CD4-positive, alpha-beta T cell treated with Interferon alpha-2 for 1 hour (primary cell): ENCODE data around the gene RPL12.
"Not testable (repeated sequence)": the region's sequence is repeated elsewhere in the genome, so short reads cannot be mapped to it uniquely, and the experiment has no call there.

Experiments
- DNase-seq, 2 donors: peaks; one replicate each; pipeline ENCODE4 v3.0.0-alpha.2; 2020 to 2022

RPL12 gene

DNA sequence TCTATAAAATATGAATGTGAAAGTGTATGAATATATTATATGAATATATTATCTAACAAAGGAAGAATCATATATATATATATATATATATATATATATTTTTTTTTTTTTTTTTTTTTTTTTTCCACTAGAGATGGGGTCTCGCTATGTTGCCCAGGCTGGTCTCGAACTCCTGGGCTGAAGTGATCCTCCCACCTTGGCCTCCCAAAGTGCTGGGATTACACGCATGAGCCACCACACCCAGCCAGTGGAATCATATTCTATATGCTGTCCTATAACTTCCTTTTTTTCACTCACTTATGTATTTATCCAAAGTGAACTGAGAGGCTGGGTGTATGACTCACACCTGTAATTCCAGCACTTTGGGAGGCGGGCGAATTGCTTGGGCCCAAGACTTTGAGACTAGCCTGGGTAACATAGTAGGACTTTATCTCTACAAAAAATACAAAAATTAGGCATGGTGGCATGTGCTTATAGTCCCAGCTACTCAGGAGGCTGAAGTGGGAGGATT, 15.3 kb upstream of the RPL12 start:
- not testable (repeated sequence) for DNase-seq

DNA sequence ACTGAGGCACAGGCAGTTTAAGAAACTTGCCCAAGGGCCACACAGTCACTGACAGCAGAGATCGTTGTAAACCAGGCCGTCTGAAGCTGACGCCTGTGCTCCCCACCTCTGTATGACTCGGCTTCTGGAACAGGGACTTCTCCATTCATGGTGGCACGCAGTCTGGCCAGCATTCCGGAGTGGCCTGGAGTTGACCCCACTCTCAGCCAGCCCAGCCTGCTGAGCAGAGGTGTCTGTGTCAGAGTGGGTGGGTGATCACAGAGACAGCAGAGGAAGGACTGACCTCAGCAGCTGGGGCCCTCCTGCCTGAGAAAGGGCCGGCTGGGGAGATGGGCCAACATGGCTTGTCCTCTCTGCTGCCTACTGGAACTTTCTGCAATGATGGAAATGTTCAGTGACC, 12.7 kb upstream of the RPL12 start:
- no peak for DNase-seq

DNA sequence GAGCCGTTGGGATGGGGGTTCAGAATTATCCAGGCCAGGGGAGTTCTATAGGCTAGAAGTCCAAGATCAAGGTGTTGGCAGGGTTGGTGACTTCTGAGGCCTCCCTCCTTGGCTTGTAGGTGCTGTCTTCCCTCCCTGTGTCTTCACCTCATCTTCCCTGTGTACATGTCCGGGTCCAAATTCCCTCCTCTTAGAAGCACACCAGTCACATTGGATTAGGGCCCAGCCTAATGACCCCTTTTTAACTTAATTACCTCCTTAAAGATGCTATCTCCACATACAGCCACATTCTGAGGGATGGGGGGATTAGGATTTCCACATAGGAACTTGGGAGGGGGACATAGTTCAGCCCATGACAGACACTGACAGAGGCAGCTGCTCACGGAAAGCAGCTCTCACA, 12.2 kb upstream of the RPL12 start:
- DNase-seq, result no peak

DNA sequence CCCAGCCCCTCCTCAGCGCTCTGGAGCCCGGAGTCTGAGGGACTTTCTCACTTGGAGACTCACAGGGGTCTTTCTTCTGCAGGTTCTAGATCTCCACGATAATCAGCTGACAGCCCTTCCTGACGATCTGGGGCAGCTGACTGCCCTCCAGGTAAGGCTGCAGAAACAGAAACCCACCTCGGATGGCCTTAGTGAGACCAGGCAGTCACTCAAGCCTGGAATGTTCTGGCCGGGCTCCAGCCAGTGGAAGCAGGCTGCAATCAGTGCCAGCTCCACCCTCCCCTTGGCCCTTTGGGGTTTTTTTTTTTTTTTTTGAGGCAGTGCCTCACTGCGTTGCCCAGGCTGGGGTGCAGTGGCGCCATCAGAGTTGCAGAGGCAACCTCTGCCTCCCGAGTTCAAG, 7.7 kb upstream of the RPL12 start:
- DNase-seq, result no peak

DNA sequence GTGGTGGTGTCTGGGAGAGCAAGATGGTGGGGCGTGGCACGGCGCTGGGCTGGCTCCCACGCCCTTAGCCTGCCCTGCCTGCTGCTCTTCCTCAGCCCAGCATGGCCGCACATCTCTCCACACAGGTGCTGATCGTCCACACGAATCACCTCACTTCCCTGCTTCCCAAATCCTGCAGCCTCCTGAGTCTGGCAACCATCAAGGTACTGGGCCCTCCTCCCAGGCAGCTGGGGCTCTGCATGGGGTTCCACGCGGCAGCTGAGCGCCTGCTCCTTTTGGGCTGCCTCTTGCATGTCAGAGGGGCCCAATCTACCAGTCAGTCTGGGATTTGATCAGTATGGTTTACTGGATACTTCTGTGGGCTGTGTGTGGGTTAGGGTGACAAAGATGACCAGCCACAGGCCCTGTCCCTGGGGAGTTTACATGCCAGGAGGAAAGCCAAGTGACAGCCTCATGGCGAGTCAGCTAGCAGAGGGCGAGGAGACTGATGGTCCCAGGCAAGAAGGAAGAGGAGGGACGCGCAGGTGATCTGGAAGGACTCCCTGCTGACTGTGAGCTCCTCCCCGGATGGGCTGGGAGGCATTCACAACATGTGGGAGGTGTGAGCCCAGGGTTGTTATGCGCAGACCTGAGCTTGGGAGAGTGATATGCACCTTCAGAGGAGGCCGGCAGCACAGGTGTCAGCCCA, 6.1 kb upstream of the RPL12 start:
- no peak for DNase-seq

DNA sequence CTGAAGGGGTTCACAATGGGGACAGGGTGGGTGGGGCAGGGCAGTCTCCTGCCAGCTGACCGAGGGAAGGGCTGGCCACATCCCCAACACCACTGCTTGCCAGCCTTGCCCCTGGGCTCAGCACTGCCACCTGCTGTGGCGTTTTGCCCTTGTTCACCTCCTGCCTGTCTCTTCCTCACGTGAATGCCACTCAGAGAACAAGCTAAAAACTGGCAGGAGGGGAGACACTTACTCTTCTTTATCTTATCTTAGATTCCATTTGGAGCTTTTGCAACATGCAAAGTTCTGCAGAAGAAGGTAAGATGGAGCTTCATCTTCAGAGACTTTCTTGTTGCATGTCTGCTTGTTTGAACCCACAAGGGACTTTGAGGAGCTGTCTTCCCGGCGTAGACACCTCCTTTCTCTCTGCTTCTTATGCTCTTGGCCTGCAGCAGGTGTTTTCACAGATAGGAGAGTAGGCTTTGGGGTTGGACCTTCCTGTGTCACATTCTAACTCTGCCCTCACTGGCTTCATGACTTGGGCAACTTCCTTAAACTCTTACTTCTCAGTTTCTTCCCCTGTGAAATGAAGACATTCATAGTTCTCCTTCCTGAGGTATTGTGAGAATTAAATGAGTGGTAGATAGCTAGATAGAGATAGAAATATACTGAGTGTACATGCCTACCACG, 4.3 kb upstream of the RPL12 start:
- peak; percentile 19 to 39 for DNase-seq

DNA sequence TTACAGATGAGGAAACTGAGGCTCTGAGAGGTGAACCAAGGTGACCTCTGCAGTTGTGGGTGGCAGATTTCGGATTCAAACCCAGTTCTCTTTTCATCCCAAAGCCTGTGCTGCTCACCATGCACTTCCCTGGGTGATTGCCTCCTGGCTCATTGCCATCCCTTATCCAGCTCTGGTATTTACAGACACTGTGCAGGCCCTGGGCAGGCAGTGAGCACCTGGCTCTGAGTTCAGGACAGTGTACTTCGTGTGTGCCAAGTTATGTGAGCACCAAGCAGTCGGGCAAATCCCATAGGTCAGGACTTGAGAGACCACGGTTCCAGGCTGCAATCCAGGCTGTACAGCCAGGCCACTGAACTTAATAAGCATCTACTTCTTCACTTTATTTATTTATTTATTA, 1.5 kb upstream of the RPL12 start:
- no peak for DNase-seq

DNA sequence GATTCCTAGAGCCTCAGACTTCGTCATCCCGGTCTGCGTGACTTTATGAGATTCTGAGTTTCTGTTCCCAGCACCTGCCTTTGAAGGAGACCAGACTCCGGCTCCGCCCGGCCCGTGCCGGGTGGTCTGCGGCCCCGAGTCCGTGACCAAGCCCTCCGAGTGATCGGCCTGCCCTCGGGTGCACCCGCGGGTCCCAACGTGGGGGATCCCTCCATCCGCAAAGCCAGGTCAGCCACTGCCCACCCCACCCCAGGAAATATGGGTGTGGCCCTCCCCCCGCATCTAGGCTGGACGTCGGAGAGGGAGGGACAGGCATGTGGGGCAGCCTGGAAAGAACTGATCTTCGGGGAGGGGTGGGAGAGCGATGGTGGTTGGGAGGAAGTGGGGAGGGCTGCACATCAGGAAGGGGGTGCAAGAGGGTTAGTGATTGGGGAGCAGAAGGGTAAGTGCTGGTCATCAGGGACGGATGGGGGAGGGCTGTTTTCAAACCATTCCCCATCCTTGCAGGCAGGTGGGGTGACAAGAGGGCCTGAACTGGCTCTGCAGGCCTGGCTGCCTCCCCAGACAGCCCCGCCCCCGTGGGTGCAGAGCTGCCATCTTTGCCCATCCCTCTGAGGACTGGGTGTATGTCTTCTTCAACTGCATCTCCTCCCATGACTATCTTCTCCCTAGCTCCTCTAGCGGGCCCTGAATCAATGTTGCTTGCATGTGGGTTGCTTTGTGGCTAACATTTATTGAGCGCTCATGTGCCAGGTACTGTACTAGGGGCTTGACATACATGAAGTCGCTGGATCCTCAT, 851 bp upstream of the RPL12 start:
- DNase-seq, result peak; percentile 20 to 55

DNA sequence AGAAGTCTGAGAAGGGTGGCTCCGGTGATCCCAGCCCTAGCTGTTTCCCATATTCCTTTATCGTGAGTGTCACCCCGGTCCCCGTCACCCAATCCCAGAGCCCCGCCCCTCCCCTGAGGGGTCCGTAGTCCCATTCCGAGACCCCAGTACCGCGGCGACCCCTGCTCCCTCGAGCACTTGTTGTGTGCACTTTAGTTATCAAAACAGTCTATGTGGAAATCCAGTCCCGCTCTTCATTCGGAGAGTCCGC, 327 bp upstream of the RPL12 start:
- no peak for DNase-seq

DNA sequence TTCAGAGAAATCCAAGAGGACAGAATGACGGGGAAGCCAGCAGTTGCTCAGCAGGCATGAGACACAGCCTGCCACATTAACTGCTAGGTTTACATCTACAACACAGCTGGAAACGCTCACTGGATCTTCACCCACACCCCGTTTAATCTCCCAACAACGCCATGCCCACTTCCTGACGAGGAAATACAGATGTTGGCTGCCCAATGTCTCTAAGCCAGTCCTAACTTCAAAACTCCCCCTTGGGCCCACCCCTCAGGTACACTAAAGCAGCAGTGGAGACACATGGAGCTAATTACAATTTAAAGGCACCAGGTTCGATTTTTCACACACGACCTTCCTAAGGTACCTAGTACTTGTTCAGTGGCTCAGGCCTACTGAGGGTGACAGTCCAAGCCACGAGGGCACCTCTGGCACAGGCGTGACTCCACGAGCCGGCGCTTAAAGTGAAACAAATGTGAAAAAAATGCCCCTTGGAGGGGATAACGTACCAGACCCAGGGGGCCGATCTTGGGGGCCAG, 904 bp downstream of the RPL12 start:
- DNase-seq, result no peak

DNA sequence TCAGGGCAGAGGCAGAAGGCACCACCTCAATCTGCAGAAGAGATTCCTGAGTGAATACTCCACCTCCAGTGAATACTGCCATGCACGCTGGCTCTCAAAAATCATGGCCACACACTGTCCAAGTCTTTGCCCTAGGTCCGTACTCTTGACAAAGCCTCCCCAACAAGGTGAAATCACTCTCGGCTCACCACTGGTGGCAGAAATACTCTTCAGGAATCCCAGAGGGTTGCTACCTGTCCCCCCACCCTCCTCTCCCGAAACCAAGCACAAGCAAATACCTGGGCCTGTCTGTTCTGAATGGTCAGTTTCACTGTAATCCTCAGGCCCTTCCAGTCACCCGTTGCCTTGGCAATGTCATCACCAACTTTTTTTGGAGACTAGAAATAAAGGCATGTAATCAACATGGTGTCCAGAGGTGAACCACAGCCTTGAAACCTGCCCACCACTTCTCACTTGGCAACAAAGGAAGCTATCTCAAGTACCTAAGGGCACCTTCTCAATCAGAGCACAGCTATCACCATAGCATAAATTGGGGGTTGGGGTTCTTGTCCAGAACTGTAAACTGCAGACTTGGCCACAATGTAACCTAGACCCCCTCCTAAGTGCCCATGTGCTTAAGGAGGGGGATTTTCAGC, 1.8 kb downstream of the RPL12 start:
- no peak for DNase-seq

DNA sequence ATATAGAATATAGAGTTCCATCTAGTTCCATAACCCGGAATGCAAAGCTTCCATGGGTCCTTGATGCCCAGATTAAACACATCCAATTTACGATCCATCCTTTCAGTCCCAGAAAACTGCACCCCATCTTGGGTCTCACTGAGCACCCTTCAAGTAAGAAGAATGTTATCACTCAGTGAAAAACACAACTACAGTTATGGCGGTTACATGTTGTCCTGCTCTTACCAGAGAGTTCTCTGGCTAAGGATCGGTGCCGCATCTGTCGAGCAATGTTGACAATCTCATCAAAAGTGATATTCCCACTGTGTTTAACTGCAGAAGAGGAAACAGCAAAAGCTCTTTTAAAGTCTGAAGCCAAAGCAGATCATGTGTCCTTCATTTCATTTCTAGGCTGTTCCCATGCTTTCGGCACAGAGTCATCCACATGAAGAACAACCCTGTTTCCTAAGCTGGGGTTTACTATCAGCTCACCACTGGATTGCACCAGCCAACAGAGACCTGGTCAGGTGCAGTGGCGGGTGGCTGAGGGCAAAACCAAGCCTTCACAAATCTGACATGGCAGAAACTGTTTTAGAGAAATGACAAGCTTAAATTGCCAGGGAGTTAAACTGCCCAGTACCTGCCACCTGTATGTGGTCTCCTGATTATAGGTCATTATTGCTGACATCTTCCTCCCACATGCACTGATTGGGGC, 2.9 kb downstream of the RPL12 start:
- DNase-seq, result no peak

DNA sequence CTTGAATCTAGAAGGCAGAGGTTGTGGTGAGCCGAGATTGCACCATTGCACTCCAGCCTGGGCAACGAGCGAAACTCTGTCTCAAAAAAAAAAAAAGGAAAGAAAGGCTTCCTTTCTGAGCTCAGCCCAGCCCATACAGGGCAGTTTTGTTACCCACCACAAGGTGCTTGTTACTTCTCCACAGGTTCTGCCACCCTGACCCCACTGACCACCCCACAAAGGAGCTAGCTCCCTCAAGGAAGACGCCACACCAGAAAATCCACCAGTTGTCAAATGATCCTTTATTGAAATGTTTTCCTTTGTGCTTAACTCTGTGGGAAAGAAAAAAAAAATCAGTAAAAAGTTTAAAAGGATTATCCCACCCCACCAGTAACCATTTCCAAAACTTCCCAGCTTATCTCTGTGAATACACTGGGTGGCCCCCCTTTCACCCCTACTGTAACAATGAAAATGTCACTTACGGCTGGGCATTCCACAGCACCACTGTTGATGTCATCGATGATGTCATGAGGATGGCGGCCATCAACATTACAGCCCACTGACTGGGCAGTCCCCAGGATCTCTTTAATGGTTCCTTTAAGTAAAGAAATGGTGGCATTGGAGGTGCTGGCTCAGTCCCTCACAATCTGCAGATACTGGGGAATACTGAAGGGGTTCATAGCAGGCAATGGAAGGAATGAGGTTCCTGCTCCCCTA, 3.6 kb downstream of the RPL12 start:
- DNase-seq, result no peak

DNA sequence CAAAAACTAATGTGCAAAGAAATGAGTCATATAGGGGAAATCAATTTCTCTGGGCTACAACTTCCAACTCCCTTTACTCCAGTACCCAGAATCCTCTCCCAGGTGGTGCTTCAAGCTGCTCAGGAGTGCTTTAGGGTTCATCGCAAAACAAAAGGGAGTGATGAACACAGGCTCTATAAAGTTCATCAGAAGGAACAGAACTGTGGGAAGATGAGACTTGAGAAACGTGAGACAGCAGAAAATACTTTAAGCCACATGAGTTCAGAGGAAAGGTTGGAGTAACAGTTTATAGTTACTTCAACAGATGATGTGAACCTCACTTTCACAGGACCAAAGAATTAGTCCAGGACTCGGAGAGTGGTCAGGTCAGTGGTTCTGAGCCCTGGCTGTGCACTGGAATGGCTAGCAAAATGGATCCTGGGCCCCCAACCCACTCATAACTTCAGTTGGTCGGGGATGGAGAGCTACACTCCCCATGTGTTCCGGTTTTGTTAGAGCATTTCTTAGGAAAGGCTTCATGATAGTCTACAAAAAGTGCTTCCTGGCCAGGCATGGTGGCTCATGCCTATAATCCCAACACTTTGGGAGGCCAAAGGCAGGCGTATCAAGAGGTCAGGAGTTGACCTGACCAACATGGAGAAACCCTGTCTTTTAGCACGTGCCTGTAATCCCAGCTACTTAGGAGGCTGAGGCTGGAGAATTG, 4.3 kb downstream of the RPL12 start:
- no peak for DNase-seq

DNA sequence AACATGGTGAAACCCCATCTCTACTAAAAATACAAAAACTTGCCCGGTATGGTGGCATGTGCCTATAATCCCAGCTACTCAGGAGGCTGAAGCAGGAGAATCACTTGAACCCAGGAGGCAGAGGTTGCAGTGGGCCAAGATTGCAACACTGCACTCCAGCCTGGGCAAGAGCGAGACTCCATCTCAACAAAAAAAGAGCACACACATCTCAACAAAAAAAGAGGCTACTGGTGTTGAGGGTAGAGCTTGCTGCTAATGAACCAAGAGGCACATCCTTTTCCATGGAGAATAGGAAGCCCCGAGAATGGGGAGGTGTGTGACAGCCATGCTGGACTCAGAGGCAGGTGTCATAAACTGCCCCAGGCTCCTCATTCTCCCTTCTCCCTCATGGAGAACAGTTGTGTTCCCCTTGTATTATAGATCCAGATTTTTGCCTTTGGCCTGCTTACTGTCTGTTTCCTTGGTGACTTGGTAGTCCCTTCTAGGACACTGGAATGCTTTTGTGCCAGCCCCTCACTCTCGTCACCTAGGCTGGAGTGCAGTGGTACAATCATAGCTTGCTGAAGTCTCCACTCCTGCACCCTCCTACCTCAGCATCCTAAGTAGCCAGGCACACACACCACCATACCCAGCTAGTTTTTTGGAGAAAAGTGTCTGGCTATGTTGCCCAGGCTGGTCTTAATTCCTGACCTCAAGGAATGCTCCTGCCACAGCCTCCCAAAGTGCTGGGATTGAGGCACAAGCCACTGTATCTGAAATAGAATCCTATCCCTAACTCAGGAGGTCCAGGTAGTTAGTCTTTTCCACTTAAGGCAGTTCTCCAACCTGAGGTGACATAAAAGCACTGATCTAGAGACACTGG, 5.1 kb downstream of the RPL12 start:
- DNase-seq, result no peak

DNA sequence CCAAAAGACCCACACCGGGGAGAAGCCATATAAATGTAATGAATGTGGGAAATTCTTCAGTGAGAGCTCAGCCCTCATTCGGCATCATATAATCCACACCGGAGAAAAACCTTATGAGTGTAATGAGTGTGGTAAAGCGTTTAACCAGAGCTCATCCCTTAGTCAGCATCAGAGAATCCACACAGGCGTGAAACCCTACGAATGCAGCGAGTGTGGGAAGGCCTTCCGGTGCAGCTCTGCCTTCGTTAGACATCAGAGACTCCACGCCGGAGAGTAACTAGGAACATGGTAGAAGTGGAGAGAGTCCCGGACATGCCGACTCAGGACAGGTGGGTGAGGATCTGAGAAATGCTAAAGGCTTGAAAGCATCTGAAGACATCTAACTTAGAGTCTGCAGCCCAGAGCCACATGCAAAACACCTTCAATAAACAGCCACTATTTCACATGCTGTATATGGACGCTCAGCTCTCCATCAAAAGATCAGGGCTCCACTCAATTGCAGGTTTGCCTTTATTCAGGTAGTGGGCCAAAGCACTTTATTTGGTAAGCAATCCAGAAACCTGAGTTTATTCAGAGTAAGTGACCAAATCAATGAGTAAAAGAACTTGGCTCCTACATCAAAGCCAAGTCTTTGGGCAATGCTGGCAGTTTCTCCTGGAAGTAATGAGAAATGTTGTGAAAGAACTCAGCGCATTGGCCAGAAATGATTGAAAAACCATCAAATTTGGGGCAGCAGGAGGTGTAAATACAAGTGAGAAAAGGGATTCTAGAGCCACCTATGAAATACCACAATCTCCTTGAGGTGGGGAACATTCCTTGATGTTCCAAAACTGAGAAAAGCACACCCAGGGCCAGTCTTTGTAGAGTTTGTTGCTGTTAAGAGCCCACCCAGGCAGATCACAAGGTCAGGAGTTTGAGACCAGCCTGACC, 6.0 kb downstream of the RPL12 start:
- DNase-seq, result no peak

DNA sequence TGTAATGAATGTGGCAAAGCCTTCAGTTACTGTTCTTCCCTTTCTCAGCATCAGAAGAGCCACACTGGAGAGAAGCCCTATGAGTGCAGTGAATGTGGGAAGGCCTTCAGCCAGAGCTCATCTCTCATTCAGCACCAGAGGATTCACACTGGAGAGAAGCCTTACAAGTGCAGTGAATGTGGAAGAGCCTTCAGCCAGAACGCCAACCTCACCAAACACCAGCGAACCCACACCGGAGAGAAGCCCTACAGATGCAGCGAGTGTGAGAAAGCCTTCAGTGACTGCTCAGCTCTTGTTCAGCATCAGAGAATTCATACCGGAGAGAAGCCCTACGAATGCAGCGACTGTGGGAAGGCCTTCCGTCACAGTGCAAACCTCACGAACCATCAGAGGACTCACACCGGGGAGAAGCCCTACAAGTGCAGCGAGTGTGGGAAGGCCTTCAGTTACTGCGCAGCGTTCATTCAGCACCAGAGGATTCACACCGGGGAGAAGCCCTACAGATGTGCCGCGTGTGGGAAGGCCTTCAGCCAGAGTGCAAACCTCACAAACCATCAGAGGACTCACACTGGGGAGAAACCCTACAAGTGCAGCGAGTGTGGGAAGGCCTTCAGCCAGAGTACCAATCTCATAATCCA, 6.8 kb downstream of the RPL12 start:
- no peak for DNase-seq

DNA sequence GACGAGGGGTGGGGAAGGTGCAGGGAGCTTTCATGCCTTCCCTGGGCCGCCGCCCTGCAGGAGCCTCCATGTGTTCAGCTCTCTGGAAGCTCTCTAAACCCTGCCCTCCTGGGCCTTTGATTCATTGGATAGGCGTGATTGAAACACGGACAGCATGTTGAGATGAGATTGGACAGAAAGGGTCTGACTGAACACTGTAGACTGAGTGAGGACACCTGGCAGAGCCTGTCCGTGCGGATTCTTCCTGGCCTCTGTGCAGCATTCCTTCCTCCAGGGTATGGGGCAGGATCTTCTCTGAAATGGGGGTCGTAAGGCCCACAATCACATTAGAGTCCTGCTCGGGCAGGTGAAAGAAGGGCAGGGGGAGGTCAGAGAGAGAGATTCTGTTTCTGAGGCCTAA, 12.8 kb downstream of the RPL12 start:
- no peak for DNase-seq
